Activated CD4-positive, alpha-beta T cell treated with anti-CD3 and anti-CD28 coated beads, Interleukin-2, Interleukin-6, amounts not matched to agents 100 ng/mL and 50 ng/mL, durations not matched to agents 16 hours and 8 hours (primary cell): Measurements from ENCODE around the gene SLC35D3.
"Not testable (repeated sequence)": the region's sequence is repeated elsewhere in the genome, so short reads cannot be mapped to it uniquely, and the experiment has no call there.

Source experiments
- DNase-seq: peaks from one replicate; pipeline ENCODE4 v3.0.0-alpha.2; 2020

Gene SLC35D3

DNA sequence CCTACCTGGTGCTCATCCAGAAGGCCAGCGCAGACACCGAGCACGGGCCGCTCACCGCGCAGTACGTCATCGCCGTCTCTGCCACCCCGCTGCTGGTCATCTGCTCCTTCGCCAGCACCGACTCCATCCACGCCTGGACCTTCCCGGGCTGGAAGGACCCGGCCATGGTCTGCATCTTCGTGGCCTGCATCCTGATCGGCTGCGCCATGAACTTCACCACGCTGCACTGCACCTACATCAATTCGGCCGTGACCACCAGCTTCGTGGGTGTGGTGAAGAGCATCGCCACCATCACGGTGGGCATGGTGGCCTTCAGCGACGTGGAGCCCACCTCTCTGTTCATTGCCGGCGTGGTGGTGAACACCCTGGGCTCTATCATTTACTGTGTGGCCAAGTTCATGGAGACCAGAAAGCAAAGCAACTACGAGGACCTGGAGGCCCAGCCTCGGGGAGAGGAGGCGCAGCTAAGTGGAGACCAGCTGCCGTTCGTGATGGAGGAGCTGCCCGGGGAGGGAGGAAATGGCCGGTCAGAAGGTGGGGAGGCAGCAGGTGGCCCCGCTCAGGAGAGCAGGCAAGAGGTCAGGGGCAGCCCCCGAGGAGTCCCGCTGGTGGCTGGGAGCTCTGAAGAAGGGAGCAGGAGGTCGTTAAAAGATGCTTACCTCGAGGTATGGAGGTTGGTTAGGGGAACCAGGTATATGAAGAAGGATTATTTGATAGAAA, 2.0 kb downstream of the SLC35D3 start:
- no peak for DNase-seq

DNA sequence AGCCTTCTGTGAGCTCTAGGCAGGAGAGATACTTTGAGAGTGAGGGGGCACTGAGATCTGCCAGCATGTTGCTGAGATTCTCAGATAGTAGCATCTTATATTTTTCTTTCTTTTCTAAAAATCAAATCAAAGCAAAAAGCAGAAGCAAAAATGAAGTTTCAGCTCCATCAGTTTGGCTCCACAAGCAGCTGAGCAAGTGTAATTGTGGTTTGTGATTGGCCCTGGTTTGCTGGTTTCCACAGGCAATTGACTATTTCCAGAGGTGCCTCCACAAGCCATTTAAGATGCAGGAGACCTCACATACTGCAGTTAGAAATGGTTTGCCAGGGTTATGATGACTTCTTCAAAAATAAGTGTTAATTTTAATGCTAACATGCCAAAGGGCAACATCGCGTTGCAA, 4.3 kb downstream of the SLC35D3 start:
- DNase-seq = no peak

DNA sequence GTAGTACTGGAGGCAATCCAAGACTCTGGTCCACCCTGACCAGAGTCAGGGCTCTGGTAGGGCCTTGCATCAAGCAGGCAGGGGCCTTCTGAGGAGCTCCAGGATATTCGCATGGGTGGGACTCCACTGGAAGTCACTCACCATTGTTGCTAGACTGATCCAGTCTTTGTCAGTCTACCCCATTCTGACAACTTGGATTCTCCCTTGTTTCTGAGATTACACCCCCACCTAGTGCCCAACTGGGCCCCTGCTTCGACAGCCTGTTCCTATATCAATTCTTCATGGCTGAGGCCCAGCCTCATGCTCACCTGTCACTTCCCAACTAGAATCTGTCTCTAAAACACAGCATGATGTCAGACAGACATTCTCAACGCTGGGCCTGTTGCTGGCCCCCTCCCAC, 5.2 kb downstream of the SLC35D3 start:
- DNase-seq = peak; percentile 20

DNA sequence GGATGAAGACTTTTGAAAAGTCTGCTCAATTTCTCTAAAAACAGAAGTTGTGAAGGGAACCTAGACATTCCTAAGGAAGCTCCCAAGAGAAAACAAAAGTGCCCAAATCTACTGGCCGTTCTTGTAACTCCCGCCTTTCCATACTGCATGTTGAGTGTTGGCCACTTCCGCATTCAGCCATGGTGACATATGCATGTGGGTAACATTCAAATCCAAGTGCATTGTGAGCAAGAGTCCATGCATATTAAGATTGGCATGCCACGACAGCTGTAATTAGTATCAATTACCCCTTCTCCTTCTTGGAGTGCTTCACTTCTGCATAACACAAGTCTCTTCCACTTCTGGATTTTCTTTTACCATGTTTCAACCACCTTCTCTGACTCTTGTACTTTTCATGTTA, 8.4 kb downstream of the SLC35D3 start:
- no peak for DNase-seq

DNA sequence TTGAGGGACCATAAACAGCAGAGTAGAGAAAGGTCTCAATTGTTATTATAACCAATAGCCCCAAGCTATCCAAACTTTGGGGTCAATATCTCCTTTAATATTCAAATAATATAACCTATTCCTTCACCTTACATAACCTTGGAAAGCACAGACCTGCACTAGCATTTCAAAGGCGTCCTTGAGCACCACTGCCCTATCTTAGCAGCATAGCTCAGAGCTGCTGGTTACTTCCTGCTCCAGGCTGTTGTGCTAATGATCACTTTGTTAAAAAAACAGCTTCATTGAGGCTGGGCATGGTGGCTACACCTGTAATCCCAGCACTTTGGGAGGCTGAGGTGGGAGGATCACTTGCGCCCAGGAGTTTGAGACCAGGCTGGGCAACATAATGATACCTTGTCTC, 10.5 kb downstream of the SLC35D3 start:
- DNase-seq = no peak

DNA sequence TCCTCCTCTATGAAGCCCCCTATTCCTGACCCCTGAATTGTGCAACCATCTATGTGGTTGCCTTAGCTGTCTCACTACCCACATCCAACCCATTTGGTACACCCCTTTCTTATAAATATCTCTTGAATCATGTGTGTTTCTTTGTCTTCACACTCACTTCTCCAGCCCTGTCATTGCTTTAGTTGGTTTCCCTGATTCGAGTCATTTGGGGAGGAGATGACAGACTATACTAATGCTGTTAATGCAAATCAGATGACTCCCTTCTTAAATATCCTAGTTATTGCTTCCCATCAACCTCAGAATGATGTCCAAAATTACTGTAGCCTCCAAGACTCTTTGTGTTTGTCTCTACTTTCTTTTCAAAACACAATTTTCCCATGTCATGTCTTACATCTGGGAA, 23.0 kb downstream of the SLC35D3 start:
- no peak for DNase-seq

DNA sequence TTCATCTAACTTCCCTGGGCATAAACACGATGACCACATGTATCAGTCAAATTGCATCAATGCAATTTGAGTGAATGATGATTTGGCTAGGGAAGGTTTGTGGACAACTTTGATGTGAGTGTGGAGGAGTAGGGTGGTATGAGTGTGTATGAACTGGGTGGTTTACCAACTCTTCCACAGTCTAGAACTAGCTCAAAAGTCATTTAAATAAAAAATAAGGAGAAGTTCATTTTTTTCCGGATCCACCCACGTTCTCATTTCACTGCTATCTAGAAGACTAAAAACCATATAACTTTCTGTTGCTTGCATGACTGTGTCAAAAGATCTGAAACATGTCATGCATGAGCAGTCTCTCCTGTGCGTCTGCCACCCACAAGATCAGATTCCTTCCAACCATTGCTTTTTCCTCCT, 23.6 kb downstream of the SLC35D3 start:
- DNase-seq = no peak

DNA sequence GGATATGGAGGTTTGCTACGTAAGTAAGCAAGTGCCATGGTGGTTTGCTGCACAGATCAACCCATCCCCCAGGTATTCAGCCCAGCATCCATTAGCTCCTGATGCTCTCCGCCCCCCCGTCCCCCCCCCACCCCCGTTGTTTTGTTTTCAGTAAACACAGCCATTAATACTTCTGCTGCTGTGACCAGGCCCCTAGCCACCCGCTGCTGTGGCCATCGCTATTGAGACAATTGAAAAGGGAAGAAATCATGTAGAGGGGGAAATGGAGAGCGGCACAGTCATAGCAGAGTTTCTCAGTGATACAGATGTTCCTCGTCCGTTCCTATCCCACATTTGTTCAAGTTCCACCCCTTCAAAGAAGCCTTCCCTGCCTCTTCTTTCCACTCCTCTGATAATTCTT, 24.9 kb downstream of the SLC35D3 start:
- DNase-seq = no peak

DNA sequence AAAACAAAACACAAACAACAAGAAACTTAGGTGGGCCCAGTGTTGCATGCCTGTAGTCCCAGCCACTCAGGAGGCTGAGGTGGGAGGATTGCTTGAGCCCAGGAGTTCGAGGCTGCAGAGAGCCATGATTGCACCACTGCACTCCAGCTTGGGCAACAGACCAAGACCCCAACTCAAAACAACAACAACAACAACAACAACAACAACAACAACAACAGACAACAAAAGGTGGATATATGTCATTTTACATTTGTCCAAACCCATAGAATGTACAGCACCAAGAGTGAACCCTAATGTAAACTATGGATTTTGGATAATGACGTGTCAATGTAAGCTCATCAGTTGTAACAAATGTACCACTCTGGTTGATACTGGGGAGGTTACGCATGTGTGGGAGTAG, 27.9 kb downstream of the SLC35D3 start:
- DNase-seq = not testable (repeated sequence)

DNA sequence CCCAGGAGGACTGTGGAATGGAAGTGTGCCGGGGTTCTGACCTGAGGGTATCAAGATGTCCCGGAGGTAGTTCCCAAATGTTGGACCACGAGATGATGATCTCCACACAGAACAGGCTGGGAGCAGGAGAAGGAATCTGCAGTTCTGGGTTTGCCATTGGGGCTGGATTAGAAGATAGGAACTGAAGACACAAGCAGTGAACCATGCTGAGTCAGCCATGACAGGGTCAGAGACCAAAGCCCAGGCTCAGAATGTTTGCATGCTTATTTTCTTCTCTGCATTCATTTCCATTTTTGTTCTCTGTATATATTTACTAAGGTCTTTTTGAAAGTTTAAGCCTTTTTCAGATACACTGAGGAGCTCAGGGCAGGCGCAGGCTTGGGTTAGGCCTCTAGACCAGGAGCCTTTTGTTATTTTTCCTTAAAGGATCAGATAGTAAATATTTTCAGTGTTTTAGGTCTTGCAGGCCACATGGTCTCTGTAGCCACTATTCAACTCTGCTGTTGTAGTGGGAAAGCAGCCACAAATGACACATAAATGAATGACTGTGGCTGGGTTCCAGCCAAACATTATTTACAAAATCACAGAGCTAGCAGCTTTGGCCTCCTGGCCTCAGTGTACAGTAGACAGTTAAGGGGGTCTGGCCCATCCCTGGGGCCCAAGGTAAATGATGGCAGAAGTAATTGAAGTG, 28.5 kb downstream of the SLC35D3 start:
- no peak for DNase-seq

DNA sequence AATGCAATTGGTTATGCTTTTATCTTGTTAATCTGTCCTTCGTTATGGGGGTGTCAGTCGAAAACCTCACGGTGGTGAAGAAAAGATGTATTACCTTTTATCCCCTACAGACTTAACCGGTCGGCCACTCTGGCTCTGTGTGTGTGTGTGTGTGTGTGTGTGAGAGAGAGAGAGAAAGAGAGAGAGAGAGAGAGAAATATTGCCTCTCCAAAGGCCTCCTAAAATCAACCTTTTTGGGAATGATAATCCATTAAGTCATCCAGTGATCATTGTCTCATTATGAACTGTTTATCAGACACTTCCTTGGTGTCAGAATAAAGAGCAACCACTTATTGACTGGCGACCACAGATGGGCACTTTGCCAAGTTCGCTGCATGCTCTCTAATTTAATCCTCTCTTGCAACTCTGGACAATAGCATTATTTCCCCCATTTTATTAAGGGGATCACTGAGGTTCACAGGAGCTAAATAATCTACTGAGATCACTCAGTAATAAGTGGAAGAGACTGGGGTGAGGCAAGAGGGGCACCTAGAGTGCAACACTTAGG, 30.7 kb downstream of the SLC35D3 start:
- DNase-seq = no peak

DNA sequence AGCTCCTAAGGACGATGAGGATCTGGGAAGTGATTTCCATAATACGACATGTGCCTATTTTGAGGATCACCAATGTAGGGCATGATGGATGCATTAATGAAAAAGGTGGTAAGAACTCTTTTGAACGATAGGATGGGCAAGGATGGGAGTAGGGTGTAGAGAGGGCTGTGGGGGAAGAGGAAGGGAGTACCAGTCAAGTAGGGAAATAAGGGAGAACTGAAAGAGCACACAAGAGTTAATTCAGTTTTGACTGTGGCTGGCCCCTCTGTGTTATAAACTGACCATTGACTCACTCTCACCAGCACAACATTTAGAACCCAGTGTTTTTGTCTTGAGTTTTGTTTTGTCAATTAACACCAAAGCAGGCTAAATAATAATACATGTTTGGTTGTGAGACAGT, 33.0 kb downstream of the SLC35D3 start:
- DNase-seq = no peak

DNA sequence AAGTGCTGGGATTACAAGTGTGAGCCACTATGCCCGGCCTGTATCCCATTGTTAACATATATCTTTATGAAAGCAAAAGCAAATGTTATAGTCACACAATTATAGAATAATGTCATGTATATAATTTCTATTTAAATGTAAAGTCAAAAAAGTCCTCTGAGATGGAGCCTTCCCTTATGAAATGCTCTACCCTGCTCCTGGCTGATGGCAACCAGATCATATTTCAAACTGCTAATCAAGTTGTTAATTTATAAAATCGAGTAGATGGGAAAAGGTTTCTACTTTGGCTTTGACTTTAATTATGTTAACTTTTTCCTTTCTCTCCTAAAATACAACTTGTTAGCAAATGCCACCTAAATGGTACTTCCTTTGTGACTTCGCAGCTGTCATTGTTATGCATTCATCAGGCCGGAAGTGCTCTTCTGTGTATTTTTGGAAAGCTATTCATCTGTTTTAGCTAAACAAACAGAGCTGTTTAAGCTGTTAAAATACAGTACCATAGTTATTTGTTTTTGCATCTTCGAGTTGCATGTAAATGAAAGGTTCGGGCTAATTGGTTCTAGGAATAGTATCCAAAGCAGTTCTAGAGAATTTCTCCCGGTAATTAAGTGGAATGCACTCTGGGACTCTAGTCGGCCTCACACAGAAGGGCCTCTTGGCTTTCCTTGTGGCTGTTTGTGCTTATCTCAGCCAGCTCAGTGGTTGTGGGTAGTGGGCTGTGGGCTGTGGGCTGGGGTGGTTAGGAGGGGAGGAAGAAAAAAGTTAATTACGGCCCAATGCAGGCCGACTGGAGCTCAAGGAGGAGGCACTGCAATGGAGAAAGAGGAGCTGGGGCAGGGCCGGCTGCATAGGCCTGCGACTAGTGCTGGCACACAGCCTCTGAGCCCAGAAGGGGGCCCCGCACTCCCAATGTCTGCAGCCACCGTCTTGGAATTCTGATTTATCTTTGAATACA, 34.8 kb downstream of the SLC35D3 start:
- no peak for DNase-seq

DNA sequence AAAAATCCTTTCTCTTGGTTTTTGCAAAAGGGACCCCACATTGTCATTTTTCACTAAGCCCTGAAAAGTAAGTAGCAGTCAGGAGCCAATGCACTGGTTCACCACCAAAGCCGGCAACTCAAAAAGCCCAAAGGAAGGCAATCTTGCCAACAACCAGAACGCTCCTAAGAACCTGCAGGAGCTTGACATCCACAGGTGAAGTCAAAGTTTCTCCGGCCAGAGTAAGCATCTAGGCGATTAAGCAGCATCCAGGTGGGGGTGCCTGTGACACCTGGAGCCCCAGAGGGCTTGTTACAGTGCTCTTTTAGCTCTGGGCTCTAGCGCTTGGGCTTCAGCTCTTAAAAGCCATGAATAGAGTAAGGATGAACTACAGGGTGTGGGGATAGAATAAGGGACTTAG, 36.1 kb downstream of the SLC35D3 start:
- DNase-seq = no peak

DNA sequence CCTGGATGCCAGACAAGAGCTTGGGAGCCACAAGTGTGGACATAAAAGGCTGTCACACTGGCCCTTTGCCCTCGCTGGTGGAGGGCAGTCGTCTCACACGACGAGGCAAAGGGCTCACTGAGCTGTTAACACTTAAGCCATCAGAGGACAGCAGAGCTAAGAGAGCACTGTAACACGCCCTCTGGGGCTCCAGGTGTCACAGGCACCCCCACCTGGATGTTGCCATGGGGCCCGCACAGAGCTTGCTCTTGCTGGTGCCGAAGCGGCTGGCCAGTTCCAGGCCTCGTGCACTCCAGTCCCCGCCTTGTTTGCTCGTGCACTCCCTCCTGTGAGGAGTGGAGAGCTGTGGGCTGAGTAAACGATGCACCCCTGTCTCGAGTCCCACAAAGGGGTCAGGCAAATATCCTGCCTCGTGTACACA, 37.4 kb downstream of the SLC35D3 start:
- no peak for DNase-seq

DNA sequence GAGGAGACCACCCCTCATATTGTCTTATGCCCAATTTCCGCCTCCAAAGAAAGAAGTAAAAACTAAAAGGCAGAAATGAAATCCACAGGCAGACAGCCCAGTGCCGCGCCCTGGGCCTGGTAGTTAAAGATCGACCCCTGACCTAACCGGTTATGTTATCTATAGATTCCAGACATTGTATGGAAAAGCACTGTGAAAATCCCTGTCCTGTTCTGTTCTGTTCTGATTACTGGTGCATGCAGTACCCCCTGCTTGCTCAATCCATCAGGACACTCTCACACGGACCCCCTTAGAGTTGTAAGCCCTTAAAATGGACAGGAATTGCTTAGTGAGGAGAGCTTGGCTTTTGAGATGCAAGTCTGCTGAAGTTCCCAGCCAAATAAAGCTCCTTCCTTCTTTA, 37.8 kb downstream of the SLC35D3 start:
- DNase-seq = not testable (repeated sequence)

DNA sequence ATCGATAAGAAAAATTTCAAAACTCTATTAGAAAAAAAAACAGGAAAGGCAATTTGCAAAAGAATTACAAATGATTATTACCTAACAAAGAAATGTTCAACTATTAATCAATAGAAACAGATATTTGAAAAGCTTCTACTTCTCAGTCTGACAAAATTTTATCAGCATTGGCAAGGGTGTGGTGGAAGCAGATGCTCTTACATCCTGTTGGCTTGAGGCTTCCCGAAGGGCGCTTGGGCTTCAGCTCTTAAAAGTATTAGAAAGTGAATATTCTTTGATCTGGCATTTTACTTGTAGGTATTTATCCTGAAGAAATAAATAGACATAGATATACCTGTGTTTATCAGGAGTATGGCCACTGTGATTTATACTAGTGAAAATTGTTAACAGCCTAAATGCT, 38.7 kb downstream of the SLC35D3 start:
- no peak for DNase-seq

DNA sequence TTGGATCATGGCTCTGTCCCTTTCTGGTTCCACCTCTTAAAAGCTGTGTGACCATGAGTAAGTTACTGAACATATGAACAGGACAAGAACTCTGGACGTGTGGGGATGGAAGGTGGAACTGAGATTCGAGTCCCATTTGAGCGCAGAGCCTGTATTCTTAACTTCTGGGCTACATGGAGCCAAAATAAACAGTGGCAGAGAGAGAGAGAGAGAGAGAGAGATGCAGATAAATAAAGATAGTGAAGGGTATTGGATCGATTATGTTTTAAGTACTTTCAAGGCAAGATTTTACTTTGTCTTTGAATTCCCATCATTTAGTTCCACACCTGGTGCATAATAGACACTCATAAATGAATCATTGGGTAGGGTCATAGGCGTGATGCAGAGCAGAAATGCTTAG, 39.7 kb downstream of the SLC35D3 start:
- DNase-seq = no peak

DNA sequence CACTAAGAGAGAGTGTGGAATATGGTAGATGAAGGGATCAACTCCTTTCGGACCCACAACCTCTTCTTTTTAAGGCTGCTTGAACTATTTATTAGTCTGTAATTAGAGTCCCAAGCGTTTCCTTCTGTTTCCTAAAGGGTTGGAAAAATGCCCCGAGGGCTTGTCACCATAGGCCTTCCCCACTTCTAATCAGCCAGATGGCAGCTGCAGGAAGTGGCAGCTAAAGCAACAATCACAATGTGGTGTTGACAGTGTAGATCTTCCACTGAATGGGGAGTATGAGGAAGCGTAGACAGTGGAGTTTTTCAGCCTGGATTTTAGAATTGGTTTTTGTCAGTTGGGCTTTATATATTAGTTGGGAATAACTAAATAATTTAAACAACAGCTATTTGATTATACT, 40.6 kb downstream of the SLC35D3 start:
- DNase-seq = no peak

DNA sequence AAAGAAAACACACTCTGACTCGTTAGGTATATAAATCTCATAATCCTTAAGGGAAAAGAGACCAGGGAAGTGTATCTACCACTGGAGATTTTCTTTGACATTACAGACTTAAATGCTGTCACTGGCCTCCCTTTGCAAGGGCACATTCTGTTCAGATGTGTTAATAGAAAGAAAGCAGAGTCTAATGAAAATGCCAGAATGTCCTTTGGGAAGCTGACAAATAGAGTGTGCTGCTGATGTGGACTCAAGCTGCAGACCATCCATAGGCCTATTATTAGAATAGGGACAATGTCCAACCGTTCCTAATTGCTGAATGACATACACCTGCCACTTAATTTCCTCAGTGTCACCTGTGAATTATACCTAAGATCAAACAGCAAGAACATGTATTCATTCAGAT, 41.2 kb downstream of the SLC35D3 start:
- DNase-seq = no peak

DNA sequence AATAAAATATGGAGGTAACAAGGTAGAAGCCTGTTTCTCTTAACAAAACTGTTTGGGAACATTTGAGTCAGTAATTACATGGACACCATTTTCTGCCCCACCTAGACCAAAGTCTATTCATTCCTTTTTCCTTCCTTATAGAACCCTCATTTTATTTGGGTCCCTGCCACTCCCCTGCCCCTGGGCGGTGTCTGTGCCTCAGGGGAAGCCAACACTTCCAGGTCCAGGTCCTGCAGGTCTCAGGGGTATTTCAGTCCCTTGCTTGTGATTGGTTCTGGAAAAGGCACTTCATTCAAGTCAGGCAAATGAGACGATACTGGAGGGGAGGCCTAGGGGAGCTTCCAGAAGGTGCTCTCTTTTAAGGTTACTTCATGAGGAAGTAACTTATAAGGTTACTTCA, 42.3 kb downstream of the SLC35D3 start:
- DNase-seq = no peak

DNA sequence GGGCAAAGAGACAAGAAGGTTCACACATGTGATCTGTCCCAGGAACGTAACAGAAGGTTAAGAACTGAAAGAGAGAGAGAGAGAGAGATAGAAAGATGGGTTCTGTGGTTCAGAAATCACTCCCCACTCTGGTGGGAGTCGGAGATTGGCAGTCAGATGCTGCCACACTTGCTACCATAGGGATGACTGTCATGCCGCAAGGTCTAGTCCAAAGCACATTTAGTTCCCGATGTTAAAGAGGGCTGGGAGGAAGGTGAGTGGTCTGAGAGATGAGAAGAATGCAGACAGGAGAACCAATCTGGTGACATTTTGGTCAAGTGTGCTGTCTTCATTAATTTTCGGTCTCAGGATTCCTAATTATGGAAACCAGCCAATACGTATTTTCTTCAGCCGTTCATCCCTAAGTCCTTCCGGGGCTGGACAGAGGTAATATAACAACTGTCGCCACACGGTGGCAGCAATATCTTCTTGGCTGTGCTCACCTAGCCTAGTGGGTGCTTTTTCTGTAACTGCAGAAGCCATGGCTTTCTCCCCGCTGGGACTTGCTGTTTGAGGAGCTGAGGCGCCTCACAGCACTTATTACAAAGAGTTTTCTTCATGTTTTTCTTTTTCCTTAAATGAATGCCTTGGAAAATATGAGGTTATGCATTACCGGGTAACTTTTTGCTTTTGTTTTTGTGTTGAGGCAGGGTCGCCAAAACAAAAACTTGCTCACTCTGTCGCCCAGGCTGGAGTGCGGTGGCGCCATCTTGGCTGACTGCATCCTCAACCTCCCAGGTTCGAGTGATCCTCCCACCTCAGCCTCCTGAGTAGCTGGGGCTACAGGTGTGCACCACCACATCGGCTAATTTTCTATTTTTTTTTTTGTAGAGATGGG, 46.0 kb downstream of the SLC35D3 start:
- peak; percentile 75 for DNase-seq
